ENCODE measurements around the gene LRBA.

DNA sequence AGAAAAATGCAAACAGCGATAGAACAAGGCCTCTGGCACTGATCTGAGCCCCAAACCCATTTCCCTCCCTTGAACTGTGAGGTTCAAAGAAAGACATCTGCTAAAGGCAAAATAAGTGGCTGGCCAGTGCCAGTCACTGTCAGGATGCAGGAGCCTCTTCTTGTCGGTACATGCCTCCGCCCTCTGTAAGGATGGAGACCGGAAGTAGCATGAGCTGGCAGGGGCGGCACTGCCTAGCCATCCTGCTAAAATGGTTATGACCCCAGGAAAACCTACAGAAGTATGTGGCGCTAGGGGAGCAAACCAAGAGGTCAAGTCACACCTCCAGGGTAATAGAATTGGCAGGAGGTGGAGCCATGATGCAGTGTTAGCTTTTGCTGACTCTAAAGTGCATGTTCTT is 756.5 kb downstream of the LRBA start:
- TF ChIP-seq, protein P1, sequence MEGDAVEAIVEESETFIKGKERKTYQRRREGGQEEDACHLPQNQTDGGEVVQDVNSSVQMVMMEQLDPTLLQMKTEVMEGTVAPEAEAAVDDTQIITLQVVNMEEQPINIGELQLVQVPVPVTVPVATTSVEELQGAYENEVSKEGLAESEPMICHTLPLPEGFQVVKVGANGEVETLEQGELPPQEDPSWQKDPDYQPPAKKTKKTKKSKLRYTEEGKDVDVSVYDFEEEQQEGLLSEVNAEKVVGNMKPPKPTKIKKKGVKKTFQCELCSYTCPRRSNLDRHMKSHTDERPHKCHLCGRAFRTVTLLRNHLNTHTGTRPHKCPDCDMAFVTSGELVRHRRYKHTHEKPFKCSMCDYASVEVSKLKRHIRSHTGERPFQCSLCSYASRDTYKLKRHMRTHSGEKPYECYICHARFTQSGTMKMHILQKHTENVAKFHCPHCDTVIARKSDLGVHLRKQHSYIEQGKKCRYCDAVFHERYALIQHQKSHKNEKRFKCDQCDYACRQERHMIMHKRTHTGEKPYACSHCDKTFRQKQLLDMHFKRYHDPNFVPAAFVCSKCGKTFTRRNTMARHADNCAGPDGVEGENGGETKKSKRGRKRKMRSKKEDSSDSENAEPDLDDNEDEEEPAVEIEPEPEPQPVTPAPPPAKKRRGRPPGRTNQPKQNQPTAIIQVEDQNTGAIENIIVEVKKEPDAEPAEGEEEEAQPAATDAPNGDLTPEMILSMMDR (IDR thresholded peaks at IDR 0.05; ENCODE audit: borderline replicate concordance, extremely low read depth, low read length, poor library complexity, severe bottlenecking) = no peak
- TF ChIP-seq EZH2 (IDR thresholded peaks at IDR 0.05; ENCODE audit: borderline replicate concordance, low read depth, low read length, severe bottlenecking) = no peak
